HCT116 (cell line): ENCODE measurements around the gene AR. TPM values are rescaled to one million over a fixed set of nuclear protein-coding genes. Genes with fewer than 3 reads are reported as not detected.

Source experiments
- ATAC-seq: fragments of 200-7000 bp; cut with Tn5 transposase; 2 replicates; pipeline ENCODE4 v1.9.1; 2020; ENCODE audit warnings: mild to moderate bottlenecking, moderate library complexity
- BruUV-seq: library from RNA; stranded (reverse); fragments of 400-500 nt; replicated peaks from 2 replicates; lab custom pipeline; 2021; lab: Mats Ljungman, UMichigan
- CTCF ChIA-PET: fragments of 300-600 bp; sonication (Branson Sonifier 250); formaldehyde crosslinking; loops from one replicate; lab custom pipeline; 2021; ENCODE audit warnings: antibody characterized with exemption; lab: Charles Lee
- POLR2A ChIA-PET: fragments of 300-600, 350-600 bp; sonication (Branson Sonifier 250); formaldehyde crosslinking; loops from one replicate; lab custom pipeline; 2021; ENCODE audit warnings: antibody characterized with exemption; lab: Charles Lee
- RAD21 ChIA-PET, 2 experiments: fragments of 300-600 bp; sonication (Branson Sonifier 250); formaldehyde crosslinking; loops; one replicate each; lab custom pipeline; 2023; ENCODE audit warnings: low total read pairs in 2 of 2; ENCODE audit not compliant: uncharacterized antibody in 2 of 2, unreplicated experiment in 2 of 2, low non-redundant PET in 1 of 2; lab: Charles Lee
- DNase-seq: peaks from one replicate; pipeline ENCODE4 v3.0.0-alpha.2; 2010; ENCODE audit warnings: low read depth, low spot score
- H2AFZ ChIP-seq: fragments of 200-600 bp; shearing (Covaris generic), sonication (generic); 2 replicates; pipeline ENCODE4 v1.6.1; 2017; ENCODE audit warnings: low read depth, mixed run types, mixed read lengths, antibody characterized with exemption, low read length; ENCODE audit not compliant: poor library complexity, severe bottlenecking
- H3K27ac ChIP-seq: 2 replicates; pipeline ENCODE4 v1.5.1; 2012; ENCODE audit warnings: low read depth, low read length
- H3K27me3 ChIP-seq: fragments of 200-600 bp; sonication (generic); 2 replicates; pipeline ENCODE4 v1.6.1; 2016; ENCODE audit warnings: mixed run types, low read length, mixed read lengths; ENCODE audit not compliant: insufficient read depth
- H3K36me3 ChIP-seq, 2 experiments: fragments of 200-500 bp in 1 of 2; fragments of 200-600 bp in 1 of 2; sonication (Bioruptor generic) in 1 of 2; sonication (generic) in 1 of 2; 2 replicates each; pipeline versions ENCODE4 v1.5.1 to v1.6.1; 2014 to 2016; ENCODE audit warnings: low read length in 2 of 2, inconsistent platforms in 1 of 2, mixed read lengths in 1 of 2, mixed run types in 1 of 2; ENCODE audit not compliant: insufficient read depth in 2 of 2, control insufficient read depth in 1 of 2
- H3K4me1 ChIP-seq, 2 experiments: fragments of 200-600 bp in 1 of 2; sonication (generic) in 1 of 2; 2 replicates each; pipeline versions ENCODE4 v1.5.1 to v1.6.1; 2012 to 2017; ENCODE audit warnings: low read length in 2 of 2, inconsistent platforms in 1 of 2, mild to moderate bottlenecking in 1 of 2, mixed read lengths in 1 of 2, mixed run types in 1 of 2, moderate library complexity in 1 of 2; ENCODE audit not compliant: insufficient read depth in 2 of 2, control insufficient read depth in 1 of 2
- H3K4me2 ChIP-seq: fragments of 200-600 bp; sonication (generic); 2 replicates; pipeline ENCODE4 v1.6.1; 2017; ENCODE audit warnings: mixed run types, low read length, mixed read lengths
- H3K4me3 ChIP-seq, 2 experiments: fragments of 200-600 bp in 1 of 2; sonication (generic) in 1 of 2; replicated peaks in 1 of 2; 2 replicates each; pipeline ENCODE4 v1.5.1; 2011 to 2016; ENCODE audit warnings: low read length in 2 of 2, control low read depth in 1 of 2, low read depth in 1 of 2, mild to moderate bottlenecking in 1 of 2, mixed read lengths in 1 of 2, mixed run types in 1 of 2
- H3K79me2 ChIP-seq: fragments of 200-600 bp; sonication (generic); 2 replicates; pipeline ENCODE4 v1.6.1; 2017; ENCODE audit warnings: mild to moderate bottlenecking, mixed run types, low read length, moderate library complexity, mixed read lengths; ENCODE audit not compliant: insufficient read depth
- H3K9ac ChIP-seq: fragments of 200-600 bp; sonication (generic); 2 replicates; pipeline ENCODE4 v1.6.1; 2016; ENCODE audit warnings: low read length, mixed read lengths
- H3K9me2 ChIP-seq: fragments of 200-600 bp; sonication (generic), shearing (Covaris generic); 2 replicates; pipeline ENCODE4 v1.6.1; 2017; ENCODE audit warnings: mixed run types, mild to moderate bottlenecking, moderate library complexity; ENCODE audit not compliant: insufficient read depth
- H3K9me3 ChIP-seq, 2 experiments: fragments of 200-500 bp in 1 of 2; fragments of 200-600 bp in 1 of 2; sonication (Bioruptor generic) in 1 of 2; sonication (generic) in 1 of 2; 2 replicates each; pipeline ENCODE4 v1.6.1; 2014 to 2017; ENCODE audit warnings: low read length in 2 of 2, mixed read lengths in 2 of 2, inconsistent platforms in 1 of 2, low read depth in 1 of 2, mild to moderate bottlenecking in 1 of 2, mixed run types in 1 of 2, moderate library complexity in 1 of 2; ENCODE audit not compliant: control insufficient read depth in 1 of 2, insufficient read depth in 1 of 2
- H4K20me1 ChIP-seq: fragments of 200-600 bp; sonication (generic), shearing (Covaris generic); 2 replicates; pipeline ENCODE4 v1.6.1; 2017; ENCODE audit warnings: mixed run types, mild to moderate bottlenecking, moderate library complexity; ENCODE audit not compliant: insufficient read depth
- CBX3 ChIP-seq: IDR thresholded peaks from 2 replicates; pipeline ENCODE4 v1.6.1; 2012; ENCODE audit warnings: low read depth
- CTCF ChIP-seq, 3 experiments: fragments of 200-600 bp in 1 of 3; sonication (generic) in 1 of 3; IDR thresholded peaks in 2 of 3; conservative IDR thresholded peaks in 1 of 3; 2 replicates each; pipeline ENCODE4 v1.5.1; 2012 to 2017; ENCODE audit warnings: low read depth in 2 of 3, low read length in 2 of 3, antibody characterized with exemption in 1 of 3, borderline replicate concordance in 1 of 3, control low read depth in 1 of 3, mild to moderate bottlenecking in 1 of 3, mixed read lengths in 1 of 3, mixed run types in 1 of 3, moderate library complexity in 1 of 3; ENCODE audit not compliant: insufficient read depth in 1 of 3
- ELF1 ChIP-seq: IDR thresholded peaks from 2 replicates; pipeline ENCODE4 v1.6.1; 2012; ENCODE audit warnings: low read depth, borderline replicate concordance
- POLR2A ChIP-seq: IDR thresholded peaks from 2 replicates; pipeline ENCODE4 v1.7.0; 2011; ENCODE audit warnings: borderline replicate concordance; ENCODE audit not compliant: insufficient read depth, insufficient read length; ENCODE audit errors: extremely low read depth
- POLR2AphosphoS5 ChIP-seq: IDR thresholded peaks from 2 replicates; pipeline ENCODE4 v1.6.1; 2011; ENCODE audit warnings: mild to moderate bottlenecking, low read depth, low read length, moderate library complexity
- RAD21 ChIP-seq: IDR thresholded peaks from 2 replicates; pipeline ENCODE4 v1.6.1; 2012; ENCODE audit warnings: low read depth, mild to moderate bottlenecking
- SP1 ChIP-seq: IDR thresholded peaks from 2 replicates; pipeline ENCODE4 v1.6.1; 2012; ENCODE audit warnings: low read depth
- ZFX ChIP-seq: fragments of 450-650 bp; IDR thresholded peaks from 2 replicates; pipeline ENCODE4 v1.6.1; 2017
- intact Hi-C: fragments of 100-400 bp; cut with micrococcal nuclease; formaldehyde crosslinking; loops from 2 replicates; pipeline ENCODE4 v1.10.0; 2022
- total RNA-seq: library from RNA; stranded (reverse); gene quantifications from one replicate; pipeline ENCODE4 v1.2.1, GENCODE V29; 2021; ENCODE audit not compliant: unreplicated experiment
- TF ChIP-seq, protein P1 (sequence below): IDR thresholded peaks from 2 replicates; pipeline ENCODE4 v1.6.1; 2011; ENCODE audit warnings: mild to moderate bottlenecking, low read length, moderate library complexity; ENCODE audit not compliant: insufficient replicate concordance; ENCODE audit errors: extremely low read depth

The AR gene
- total RNA-seq, 1 experiment from 2014 or later, result 0.02 TPM

DNA sequence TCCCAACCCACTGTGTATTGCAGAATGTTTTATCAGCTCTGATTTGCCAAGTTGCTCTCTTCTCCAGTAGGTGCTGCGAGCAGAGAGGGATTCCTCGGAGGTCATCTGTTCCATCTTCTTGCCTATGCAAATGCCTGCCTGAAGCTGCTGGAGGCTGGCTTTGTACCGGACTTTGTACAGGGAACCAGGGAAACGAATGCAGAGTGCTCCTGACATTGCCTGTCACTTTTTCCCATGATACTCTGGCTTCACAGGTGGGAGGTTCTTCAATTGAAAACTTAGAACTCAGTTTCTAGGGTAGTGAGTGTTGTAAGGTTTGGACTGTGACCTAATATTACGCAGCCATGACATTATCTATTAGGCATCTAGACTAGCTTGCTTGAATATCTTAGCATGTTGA lies 24.9 kb downstream of the AR start:
- Histone ChIP-seq H3K27ac (no peak overlapping the region), H3K9ac (no peak overlapping the region), H3K4me3 (no peak overlapping the region), H2AFZ (no peak overlapping the region), H3K36me3 (no peaks in the 10 kb centered on the region), H3K9me3 (no peaks in the 10 kb centered on the region), H4K20me1 (no peaks in the 10 kb centered on the region), H3K27me3 (no peaks in the 10 kb centered on the region), H3K4me1 (no peaks in the 10 kb centered on the region), H3K9me2 (no peaks in the 10 kb centered on the region), H3K79me2 (no peaks in the 10 kb centered on the region), H3K4me2 (no peak overlapping the region)
- CTCF ChIA-PET, result no interaction called here
- POLR2A ChIA-PET, result no interaction called here
- DNase-seq (no peak), ATAC-seq (no peak)
- TF ChIP-seq ELF1, result no peak
- intact Hi-C loops, result no loop called here
- RAD21 ChIA-PET, result no interaction called here
- BruUV-seq, result no TSS peak

- ChIA-PET RAD21 (no interaction called here), POLR2A (no interaction called here), CTCF (no interaction called here)
- Histone ChIP-seq H3K4me1 (no peaks in the 10 kb centered on the region), H3K36me3 (no peaks in the 10 kb centered on the region), H3K4me3 (no peak overlapping the region), H3K9me3 (no peaks in the 10 kb centered on the region), H3K9me2 (no peaks in the 10 kb centered on the region), H3K27me3 (no peaks in the 10 kb centered on the region), H3K9ac (no peak overlapping the region), H4K20me1 (no peaks in the 10 kb centered on the region), H3K79me2 (no peaks in the 10 kb centered on the region), H2AFZ (no peak overlapping the region), H3K27ac (no peak overlapping the region), H3K4me2 (no peak overlapping the region)
- intact Hi-C loops, result no loop called here
- DNase-seq (no peak), ATAC-seq (no peak)
- no TSS peak for BruUV-seq
- TF ChIP-seq CTCF (IDR thresholded peaks at IDR 0.05 in 2 of 3, conservative IDR thresholded peaks at IDR 0.05 in 1 of 3; ENCODE audit: borderline replicate concordance in 1 of 3, insufficient read depth in 1 of 3, low read depth in 2 of 3, low read length in 2 of 3) (no peak), RAD21 (no peak), ZFX (no peak), CBX3 (no peak), POLR2A (no peak), POLR2AphosphoS5 (no peak), SP1 (no peak)
- TF ChIP-seq, protein P1, sequence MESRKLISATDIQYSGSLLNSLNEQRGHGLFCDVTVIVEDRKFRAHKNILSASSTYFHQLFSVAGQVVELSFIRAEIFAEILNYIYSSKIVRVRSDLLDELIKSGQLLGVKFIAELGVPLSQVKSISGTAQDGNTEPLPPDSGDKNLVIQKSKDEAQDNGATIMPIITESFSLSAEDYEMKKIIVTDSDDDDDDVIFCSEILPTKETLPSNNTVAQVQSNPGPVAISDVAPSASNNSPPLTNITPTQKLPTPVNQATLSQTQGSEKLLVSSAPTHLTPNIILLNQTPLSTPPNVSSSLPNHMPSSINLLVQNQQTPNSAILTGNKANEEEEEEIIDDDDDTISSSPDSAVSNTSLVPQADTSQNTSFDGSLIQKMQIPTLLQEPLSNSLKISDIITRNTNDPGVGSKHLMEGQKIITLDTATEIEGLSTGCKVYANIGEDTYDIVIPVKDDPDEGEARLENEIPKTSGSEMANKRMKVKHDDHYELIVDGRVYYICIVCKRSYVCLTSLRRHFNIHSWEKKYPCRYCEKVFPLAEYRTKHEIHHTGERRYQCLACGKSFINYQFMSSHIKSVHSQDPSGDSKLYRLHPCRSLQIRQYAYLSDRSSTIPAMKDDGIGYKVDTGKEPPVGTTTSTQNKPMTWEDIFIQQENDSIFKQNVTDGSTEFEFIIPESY, result no peak
Observed at GRCh38 chrX:67570839-67571238, 27.0 kb downstream of the AR start.
